GM19240 (cell line): ENCODE results near the gene PCDHGC3.

ENCODE experiments used
- DNase-seq: peaks from one replicate; pipeline ENCODE4 v3.0.0; 2011; ENCODE audit warnings: low spot score; ENCODE audit not compliant: insufficient read length

Gene PCDHGC3

DNA sequence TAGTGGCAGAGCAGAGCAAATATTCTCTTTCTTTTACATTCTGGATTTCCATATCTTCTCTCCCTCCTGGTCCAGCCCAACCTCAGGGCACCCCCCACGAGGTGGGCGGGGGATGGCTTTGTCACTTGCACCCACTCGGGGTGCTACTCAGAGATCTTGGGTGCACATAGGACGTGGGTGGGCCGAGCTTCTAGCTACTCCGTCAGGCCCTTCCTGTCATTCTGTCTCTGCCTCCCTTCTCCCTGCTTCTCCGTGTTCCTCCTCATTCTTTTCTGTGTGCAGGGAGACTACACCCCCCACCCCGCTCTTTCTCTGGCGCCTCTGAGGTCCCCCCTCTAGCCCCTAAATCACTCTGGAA is 32.7 kb downstream of the PCDHGC3 start:
- no peak for DNase-seq

DNA sequence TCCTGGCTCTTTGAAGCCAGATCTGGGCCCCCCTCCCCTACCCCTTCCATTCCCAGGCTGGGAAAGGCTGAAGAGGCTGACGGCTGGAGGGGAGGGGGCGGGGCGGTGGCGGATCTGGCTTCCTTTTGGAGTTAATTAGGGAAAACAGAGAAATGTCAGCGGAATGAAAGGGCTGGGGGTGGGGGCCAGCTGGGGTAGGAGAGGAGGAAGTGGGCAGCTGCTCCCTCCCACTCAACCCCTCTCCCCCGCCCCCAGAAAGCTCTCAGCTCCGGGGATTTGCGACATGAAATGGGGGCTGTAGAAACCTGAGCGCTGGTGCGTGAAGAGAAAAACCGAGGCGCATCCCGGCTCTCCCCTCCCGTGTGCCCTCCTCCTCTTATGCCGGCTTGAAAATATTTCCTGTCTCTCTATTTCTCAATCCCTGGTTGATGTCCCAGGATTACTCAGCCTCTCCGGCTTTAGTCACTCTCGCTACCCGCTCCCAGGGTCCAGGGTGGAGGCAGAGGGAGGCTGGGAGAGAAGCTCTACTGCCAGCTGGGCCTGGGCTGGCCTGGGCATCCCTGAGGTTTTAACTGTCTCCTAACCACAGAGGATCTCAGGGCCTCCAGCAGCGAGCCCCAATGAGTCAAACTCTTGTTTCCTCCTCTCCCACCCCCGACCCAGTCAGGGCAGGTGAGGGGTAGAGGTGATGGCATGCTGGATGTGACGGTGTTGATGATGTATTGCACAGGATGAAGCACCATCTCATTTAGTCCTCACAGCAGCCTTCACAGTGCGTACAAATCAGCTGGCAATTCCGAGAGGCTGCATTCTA is 33.2 kb downstream of the PCDHGC3 start:
- no peak for DNase-seq

DNA sequence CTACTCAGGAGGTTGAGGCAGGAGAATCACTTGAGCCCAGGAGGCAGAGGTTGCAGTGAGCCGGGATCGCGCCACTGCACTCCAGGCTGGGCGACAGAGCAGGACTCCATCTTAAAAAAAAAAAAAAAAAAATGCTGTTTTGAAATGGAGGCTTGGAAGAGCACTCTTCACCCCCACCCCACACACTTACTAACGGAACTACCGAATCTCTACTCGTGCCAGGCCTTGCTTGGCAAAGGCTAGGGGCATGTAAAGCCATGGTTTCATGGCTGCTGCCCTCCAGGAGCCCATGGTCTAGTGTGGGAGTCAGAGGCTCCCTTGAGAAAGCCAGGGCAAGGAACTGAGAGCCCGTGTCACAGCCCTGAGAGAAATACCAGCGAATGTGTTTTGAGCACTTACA is 34.4 kb downstream of the PCDHGC3 start:
- DNase-seq = no peak

DNA sequence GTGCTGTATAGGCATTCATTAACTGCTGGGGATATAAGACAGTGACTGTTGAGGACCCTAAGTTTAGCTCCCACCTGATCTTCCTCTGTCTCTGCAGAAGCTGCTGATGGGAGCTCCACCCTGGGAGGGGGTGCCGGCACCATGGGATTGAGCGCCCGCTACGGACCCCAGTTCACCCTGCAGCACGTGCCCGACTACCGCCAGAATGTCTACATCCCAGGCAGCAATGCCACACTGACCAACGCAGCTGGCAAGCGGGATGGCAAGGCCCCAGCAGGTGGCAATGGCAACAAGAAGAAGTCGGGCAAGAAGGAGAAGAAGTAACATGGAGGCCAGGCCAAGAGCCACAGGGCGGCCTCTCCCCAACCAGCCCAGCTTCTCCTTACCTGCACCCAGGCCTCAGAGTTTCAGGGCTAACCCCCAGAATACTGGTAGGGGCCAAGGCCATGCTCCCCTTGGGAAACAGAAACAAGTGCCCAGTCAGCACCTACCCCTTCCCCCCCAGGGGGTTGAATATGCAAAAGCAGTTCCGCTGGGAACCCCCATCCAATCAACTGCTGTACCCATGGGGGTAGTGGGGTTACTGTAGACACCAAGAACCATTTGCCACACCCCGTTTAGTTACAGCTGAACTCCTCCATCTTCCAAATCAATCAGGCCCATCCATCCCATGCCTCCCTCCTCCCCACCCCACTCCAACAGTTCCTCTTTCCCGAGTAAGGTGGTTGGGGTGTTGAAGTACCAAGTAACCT is 35.3 kb downstream of the PCDHGC3 start:
- DNase-seq = no peak

DNA sequence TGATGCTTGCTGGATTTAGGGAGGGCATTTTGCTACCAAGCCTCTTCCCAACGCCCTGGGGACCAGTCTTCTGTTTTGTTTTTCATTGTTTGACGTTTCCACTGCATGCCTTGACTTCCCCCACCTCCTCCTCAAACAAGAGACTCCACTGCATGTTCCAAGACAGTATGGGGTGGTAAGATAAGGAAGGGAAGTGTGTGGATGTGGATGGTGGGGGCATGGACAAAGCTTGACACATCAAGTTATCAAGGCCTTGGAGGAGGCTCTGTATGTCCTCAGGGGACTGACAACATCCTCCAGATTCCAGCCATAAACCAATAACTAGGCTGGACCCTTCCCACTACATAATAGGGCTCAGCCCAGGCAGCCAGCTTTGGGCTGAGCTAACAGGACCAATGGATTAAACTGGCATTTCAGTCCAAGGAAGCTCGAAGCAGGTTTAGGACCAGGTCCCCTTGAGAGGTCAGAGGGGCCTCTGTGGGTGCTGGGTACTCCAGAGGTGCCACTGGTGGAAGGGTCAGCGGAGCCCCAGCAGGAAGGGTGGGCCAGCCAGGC is 36.1 kb downstream of the PCDHGC3 start:
- no peak for DNase-seq

DNA sequence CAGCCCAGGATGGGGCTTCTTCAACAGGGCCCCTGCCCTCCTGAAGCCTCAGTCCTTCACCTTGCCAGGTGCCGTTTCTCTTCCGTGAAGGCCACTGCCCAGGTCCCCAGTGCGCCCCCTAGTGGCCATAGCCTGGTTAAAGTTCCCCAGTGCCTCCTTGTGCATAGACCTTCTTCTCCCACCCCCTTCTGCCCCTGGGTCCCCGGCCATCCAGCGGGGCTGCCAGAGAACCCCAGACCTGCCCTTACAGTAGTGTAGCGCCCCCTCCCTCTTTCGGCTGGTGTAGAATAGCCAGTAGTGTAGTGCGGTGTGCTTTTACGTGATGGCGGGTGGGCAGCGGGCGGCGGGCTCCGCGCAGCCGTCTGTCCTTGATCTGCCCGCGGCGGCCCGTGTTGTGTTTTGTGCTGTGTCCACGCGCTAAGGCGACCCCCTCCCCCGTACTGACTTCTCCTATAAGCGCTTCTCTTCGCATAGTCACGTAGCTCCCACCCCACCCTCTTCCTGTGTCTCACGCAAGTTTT is 36.7 kb downstream of the PCDHGC3 start:
- peak; percentile 58 for DNase-seq

DNA sequence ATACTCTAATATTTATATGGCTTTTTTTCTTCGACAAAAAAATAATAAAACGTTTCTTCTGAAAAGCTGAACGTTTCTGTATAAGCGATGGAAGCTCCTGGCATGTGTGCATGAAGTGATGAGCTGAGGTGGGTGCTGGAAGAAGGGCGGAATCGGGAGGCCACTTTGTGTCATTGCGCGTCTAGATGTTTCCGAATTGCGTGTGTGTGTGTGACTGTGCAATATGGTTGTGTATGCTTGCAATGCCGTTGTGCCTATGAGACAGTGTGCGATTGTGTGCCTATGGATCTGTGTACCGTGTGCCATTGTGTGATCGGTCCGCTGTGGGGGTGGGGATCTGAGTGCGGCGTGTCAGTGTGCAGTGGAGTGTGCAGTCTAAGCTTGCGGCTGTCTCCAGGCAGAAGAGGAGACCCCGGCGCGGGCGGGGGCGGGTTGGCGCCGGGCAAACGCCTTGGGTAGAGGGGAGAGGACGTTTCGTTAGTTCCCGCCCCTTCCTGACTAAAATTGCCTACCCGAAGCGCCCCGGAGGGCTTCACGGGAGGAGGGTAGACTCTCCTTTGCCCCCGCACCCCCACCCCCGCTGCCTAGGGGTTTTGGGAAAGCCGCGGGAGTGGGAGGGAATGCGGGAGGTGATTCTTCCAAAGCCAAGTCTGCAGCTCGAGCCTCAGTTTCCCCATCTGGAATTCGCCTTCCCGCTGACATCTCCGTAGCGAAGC is 37.3 kb downstream of the PCDHGC3 start:
- no peak for DNase-seq

DNA sequence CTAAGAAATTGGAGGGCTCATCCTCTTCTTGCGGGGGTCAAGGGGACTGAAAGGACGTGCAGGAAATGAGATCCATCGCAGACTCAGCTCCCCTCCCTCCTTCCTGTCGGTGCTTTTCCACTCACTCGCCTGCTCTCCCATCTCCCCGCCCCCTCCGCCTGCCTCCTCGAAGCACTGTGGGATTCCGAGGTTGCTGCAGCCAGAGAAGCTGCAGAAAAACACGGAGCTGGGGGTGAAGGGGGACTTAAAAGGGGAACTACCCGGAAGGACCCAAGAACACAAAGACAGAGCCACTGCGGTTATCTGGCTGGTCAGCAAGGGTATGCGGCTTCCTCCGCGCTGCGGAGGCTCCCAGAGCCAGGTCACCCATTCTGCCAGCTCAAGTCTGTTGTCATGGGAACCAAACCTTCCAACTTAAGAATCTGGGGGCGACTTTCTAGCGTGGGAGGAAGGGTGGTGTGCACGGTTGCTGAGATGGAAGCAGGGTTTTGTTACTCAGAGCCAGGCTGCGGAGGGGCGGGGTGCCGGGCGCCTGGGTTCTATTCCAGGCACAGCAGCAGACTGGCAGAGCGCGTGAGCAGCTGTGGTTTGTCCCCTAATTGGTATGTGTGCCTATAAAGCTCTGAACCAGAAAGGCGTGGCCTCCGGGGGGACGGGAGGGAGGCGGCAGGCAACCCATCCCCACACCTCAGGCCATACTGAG is 38.0 kb downstream of the PCDHGC3 start:
- DNase-seq = no peak

DNA sequence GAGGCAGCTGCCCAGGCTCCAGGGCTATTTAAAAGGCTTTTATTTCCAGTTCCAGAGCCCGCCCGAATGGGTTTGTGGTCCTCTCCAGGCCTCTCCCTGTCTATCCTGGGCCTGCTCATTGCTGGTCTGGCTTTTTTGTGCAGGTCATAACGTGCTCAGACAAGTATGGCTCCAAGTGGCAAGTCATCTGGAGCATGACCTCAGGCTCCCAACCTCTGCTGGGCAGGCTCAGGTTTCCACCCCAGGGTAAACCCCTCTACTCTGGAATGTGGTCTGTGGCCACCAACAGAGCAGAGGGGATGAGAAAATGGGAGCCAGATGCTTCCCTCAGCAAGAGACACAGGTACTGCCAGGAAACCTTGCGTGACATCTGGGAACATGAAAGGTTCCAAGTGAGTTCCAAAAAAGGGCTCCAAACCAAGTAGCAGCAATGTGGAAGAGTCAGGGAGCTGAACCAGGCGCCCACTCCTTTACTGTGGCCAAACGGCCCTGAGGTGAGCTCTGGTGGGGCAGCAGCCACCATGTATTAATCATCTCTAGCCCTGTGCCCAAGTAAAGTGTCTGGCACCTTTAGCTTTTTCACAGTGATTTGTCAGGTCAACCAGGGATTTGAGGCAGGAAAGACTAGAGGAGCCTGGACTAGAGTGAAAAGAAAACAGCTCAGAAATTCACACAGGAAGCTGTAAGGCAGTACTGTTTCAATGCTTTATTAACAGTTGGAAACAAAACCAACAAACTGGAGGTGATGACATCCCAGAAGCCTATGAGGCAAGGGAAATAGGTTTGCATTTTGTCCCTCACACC is 38.8 kb downstream of the PCDHGC3 start:
- no peak for DNase-seq

DNA sequence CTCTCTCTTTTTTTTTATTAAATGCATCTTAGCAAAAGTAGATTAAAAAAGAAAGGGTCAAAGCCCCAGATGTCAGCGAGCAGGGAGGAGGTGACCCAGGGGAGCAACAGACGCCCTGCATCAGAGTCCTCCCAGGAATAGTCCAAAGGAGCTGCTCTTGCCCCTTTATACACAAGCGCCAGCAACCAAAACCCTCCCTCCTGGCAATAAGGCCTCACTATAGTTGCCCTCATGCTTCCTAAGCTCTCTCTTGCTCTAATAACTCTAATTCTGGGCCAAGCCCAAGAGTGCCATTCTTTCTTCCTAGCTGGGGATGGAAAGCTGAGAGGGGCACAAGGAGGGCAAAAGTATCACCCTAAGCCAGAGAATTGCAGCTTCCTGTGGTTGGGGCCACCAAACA is 39.4 kb downstream of the PCDHGC3 start:
- no peak for DNase-seq

DNA sequence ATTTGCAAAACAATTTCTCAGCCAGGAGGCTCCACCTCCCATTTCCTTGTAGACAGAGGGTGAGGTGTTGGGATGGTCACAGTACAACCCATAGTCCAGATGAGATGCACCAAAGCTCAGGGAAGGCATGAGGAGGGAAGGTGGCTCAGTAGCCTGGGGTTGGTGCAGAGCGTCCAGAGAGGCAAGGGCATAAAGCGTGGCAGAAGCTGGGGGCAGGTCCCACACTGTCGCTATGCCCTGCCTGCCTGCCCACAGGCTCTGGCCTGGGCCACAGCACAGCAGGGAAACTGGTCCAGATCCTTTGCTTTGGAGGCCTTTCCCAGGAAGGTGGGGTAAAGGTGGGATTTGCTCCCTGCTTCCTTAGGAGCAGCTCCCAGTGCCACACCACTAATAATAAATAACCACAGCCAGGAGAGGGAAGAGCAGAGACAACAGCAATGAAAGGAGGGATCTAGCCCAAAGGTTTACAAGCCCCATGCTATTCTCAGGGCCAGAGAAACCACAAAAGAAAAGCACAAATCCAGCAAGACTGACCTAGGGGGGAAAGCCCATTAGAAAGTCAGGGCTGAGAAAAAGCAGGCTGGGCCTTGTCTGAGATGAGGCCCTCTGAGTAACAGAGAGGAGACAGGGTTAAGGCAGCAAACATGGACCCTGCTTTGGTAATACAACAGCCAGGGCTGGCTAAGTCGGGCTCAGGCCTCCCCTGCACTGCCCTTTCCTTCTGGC is 40.3 kb downstream of the PCDHGC3 start:
- no peak for DNase-seq

DNA sequence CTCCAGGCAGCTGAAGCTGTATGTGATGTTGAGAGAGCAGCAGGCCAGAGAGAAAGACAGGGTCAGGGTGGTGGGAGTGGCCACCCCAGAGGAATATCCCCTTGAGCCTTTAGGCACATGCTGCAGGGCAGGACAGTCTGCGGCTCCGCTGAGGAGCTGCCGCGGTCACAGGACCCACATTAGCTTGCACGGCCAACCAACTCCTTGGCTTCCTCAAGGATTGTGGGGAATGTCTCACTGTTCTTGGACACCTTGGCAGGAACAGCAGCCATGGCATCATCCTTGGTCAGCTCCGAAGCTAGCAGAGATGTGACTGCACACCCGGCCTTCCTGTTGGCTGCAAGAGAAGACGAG is 40.9 kb downstream of the PCDHGC3 start:
- no peak for DNase-seq

DNA sequence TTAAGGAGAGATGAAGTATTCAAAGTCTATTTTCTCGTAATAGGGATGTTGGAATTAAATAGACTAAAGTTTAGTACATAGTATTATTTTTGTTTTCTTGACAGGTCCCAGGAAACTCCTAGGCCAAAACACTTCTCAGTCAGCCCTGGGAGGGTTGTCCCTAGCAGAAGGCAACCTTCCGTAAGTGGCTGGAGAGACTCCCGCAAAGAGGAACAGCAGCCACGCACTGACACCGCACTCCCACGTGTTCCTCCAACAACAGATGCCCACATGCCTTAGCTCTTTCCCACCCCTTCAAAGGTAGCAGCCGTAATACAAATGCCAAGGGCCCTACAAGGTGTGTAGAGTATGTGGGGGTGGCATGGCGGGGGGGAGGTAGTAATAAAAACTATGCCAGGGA is 41.5 kb downstream of the PCDHGC3 start:
- DNase-seq = no peak

DNA sequence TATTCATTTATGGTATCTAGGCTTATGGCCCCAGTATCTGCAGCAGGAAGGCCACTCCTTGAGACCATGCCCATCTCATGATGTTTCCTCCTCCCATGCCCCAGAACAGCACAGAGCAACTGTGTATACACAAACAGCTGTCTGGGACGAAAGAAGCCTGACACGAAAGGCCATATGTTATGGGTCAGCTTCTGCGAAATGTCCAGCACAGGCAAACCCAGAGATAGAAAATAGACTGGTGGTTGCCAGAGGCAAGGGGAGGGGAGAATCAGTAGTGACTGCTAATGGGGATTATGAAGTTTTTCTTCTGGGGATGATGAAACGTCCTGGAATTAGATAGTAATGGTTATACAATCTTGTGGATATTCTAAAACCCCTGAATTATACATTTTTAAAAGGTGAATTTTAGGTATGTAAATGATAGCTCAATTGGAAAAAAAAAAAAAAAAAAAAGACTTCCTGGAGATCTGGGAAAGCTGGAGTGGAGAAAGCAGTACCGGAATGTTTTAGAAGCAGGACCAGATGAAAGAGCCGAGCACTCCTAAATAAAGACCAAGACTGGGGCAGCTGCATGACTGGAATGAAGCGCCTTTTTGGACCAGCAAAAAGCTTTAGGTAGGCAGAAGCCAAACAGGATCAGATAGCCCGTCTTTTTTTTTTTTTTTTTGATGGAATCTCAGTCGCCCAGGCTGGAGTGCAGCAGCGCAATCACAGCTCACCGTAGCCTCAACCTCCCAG is 42.3 kb downstream of the PCDHGC3 start:
- DNase-seq = no peak

DNA sequence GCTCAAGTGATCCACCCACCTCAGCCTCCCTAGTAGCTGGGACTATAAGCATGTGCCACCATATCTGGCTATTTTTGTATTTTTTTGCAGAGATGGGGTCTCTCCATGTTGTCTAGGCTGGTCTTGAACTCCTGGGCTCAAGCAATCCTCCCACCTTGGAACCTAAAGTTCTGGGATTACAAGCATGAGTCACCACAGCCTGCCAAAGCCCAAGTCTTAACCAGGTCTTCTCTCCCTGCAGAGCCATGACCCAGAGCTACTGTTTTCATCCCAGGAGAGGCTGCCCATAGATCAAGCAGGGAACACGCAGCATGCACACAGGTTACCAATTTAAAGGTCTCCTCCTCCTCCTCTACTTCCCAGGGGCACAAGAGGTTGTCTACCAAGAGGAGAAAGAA is 42.9 kb downstream of the PCDHGC3 start:
- DNase-seq = no peak

DNA sequence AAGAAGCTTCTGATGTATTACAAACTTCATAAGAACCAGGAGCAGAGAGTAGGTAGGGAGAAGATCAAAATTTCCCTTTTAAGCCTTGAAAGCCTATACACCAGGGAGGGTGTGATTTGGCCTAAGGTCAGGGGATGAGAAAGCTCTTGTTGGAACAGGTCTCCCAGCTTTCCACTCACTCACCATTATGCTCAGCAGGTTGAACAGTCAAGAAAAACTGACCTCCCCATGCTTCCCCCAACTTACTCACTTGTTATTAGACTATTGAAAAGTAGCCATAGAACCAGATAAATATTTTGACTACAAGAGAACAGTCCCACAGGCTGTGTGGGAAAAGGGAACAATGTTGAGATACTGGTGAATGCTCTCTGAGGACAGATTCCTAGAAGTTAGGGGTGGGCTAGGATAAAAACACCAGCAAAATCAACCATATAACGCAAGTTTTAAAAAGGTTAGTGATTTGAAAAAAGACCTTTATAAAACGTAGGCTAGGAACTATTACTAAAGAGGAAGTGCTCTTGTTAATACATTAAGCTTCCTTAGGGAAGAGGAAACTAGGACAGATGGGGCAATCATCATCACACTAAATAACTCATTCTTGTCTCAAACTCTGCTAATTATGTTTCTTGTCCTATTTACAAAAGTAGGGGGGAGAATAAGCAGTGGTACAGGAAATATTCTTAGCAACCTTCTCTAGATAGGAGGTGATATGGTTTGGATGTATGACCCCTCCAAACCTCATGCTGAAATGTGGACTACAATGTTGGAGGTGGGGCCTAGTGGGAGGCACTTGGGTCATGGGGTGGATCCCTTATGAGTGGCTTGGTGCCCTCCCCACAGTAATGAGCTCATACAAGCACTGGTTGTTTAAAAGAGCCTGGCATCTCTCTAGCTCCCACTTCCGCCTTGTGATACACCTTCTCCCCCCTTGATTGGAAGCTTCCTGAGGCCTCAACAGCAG is 44.1 kb downstream of the PCDHGC3 start:
- no peak for DNase-seq

DNA sequence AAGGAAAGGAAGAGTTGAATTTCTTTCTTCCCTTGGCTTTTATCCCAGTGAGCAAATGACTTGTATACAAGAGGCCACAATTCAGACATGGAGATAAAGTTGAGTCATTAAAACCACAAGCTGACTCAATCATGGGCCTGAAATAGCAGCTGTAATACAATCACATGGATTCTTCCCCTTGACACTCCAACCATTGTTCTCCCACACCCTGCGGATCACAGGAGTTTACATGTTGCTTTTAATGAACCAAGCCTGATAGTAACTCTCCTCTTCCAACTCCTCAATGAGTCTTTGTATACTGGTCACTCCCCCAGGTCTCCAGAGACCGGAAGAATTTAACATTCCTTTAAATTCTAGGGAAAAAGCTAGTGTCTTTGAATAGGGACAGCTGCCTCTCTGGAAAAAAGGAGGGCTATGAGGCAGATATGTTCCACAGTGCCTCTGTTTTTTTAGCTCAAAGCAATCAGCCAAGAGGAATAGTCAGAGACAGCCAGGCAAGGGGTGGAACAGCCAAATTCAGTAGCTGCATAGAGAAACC is 45.5 kb downstream of the PCDHGC3 start:
- DNase-seq = no peak

DNA sequence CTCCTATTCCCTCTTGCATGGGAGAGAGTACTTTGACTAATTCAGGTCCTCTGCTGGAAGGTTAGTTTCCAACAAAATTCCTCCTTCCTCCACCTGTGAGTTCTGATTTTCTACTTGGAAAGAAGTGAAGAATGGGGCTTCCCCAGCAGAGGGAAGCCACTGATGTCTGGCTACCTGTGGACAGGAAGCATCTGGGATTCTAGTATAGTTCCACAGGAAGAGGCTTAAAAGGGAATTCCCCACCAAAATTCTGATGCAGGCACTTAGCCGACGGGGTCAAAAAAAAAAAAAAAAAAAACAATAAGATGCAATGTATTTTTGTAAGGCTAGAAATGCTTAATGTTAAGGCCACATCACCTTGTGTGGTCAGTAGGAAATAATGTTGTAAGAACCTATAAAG is 46.5 kb downstream of the PCDHGC3 start:
- DNase-seq = no peak
